AG08395 (cell line): ENCODE results near the gene SNX3.

Experiments
- DNase-seq: peaks from one replicate; pipeline ENCODE4 v3.0.0; 2012; ENCODE audit warnings: mixed read lengths, low spot score

Gene SNX3

GRCh38 chr6:108170332-108171290 is 90.2 kb downstream of the SNX3 start:
- no peak for DNase-seq

GRCh38 chr6:108169464-108170331 is 91.1 kb downstream of the SNX3 start:
- DNase-seq: no peak

- peak; percentile 38 for DNase-seq
Measured at GRCh38 chr6:108168501-108169463, 92.1 kb downstream of the SNX3 start.

- DNase-seq: no peak
Measured at GRCh38 chr6:108168090-108168463, 92.8 kb downstream of the SNX3 start.

- DNase-seq: no peak
Measured at GRCh38 chr6:108167449-108168089, 93.3 kb downstream of the SNX3 start.

GRCh38 chr6:108166664-108167448 is 94.0 kb downstream of the SNX3 start:
- no peak for DNase-seq

- no peak for DNase-seq
Measured at GRCh38 chr6:108165714-108166663, 94.9 kb downstream of the SNX3 start, which contains the start of gene NR2E1. Gene NR2E1, plus strand, starts transcription at chr6:108166022. Its CDS starts 744 bp downstream, at chr6:108166766.

GRCh38 chr6:108164815-108165706 is 95.8 kb downstream of the SNX3 start:
- DNase-seq: no peak

GRCh38 chr6:108164543-108164814 is 96.4 kb downstream of the SNX3 start:
- no peak for DNase-seq

GRCh38 chr6:108163644-108164542 is 96.9 kb downstream of the SNX3 start:
- no peak for DNase-seq

GRCh38 chr6:108163267-108163643 is 97.6 kb downstream of the SNX3 start:
- DNase-seq: no peak

- no peak for DNase-seq
Measured at GRCh38 chr6:108161724-108162282, 99.0 kb downstream of the SNX3 start.
